SK-N-SH (cell line): ENCODE measurements around the gene ACSL3. TPM values are rescaled to one million over a fixed set of nuclear protein-coding genes. Genes with fewer than 3 reads are reported as not detected.

Source experiments
- CTCF ChIA-PET: fragments of 300-600, 350-600 bp; formaldehyde crosslinking; extraction: SDS; loops from one replicate; lab custom pipeline; 2021; lab: Yijun Ruan, JAX
- POLR2A ChIA-PET: fragments of 350-600 bp; sonication (Branson Sonifier 250); formaldehyde crosslinking; extraction: SDS; loops from one replicate; lab custom pipeline; 2020; ENCODE audit warnings: antibody characterized with exemption, inconsistent platforms; lab: Yijun Ruan, JAX
- DNase-seq: peaks from one replicate; pipeline ENCODE4 v3.0.0; 2012
- H2AFZ ChIP-seq: fragments of 200-600 bp; sonication (generic); 2 replicates; pipeline ENCODE4 v1.8.1; 2016; ENCODE audit warnings: antibody characterized with exemption, mild to moderate bottlenecking, low read depth
- H3F3A ChIP-seq: fragments of 200-600 bp; sonication (generic); replicated peaks from 2 replicates; pipeline ENCODE3; 2016; ENCODE audit warnings: antibody characterized with exemption, mild to moderate bottlenecking; ENCODE audit not compliant: insufficient read depth
- H3K27ac ChIP-seq, 2 experiments: fragments of 200-500 bp in 1 of 2; fragments of 200-600 bp in 1 of 2; sonication (Bioruptor generic) in 1 of 2; sonication (generic), shearing (Covaris generic) in 1 of 2; 2 replicates each; pipeline versions ENCODE4 v1.5.1 to v1.6.1; 2014 to 2016; ENCODE audit warnings: low read depth in 2 of 2, inconsistent platforms in 1 of 2, low read length in 1 of 2, mild to moderate bottlenecking in 1 of 2, mixed read lengths in 1 of 2
- H3K27me3 ChIP-seq: fragments of 200-600 bp; sonication (generic), shearing (Covaris generic); 2 replicates; pipeline ENCODE4 v1.6.1; 2016; ENCODE audit warnings: mixed run types; ENCODE audit not compliant: insufficient read depth
- H3K36me3 ChIP-seq, 2 experiments: fragments of 200-500 bp in 1 of 2; fragments of 200-600 bp in 1 of 2; sonication (Bioruptor generic) in 1 of 2; sonication (generic) in 1 of 2; replicated peaks in 1 of 2; 2 replicates each; pipeline versions ENCODE3 to v1.5.1; 2014 to 2016; ENCODE audit warnings: low read length in 1 of 2, mild to moderate bottlenecking in 1 of 2; ENCODE audit not compliant: insufficient read depth in 2 of 2, control insufficient read depth in 1 of 2
- H3K4me1 ChIP-seq, 2 experiments: fragments of 200-500 bp in 1 of 2; fragments of 200-600 bp in 1 of 2; sonication (Bioruptor generic) in 1 of 2; sonication (generic), shearing (Covaris generic) in 1 of 2; 2 replicates each; pipeline versions ENCODE4 v1.5.1 to v1.6.1; 2014 to 2016; ENCODE audit warnings: low read depth in 1 of 2, low read length in 1 of 2, mixed run types in 1 of 2; ENCODE audit not compliant: insufficient read depth in 2 of 2, control insufficient read depth in 1 of 2
- H3K4me2 ChIP-seq: fragments of 200-600 bp; sonication (generic), shearing (Covaris generic); 2 replicates; pipeline ENCODE4 v1.6.1; 2017; ENCODE audit warnings: mixed run types
- H3K4me3 ChIP-seq, 2 experiments: fragments of 200-500 bp in 1 of 2; fragments of 200-600 bp in 1 of 2; sonication (Bioruptor generic) in 1 of 2; sonication (generic), shearing (Covaris generic) in 1 of 2; 2 replicates each; pipeline versions ENCODE4 v1.5.1 to v1.8.1; 2014 to 2016; ENCODE audit warnings: low read depth in 2 of 2, inconsistent platforms in 1 of 2, low read length in 1 of 2, mild to moderate bottlenecking in 1 of 2, mixed read lengths in 1 of 2, moderate library complexity in 1 of 2
- H3K79me2 ChIP-seq: fragments of 200-600 bp; sonication (generic); 2 replicates; pipeline ENCODE4 v1.8.1; 2017; ENCODE audit warnings: mild to moderate bottlenecking; ENCODE audit not compliant: insufficient read depth
- H3K9ac ChIP-seq: fragments of 200-600 bp; sonication (generic); 2 replicates; pipeline ENCODE4 v1.6.1; 2017; ENCODE audit warnings: mixed run types
- H3K9me2 ChIP-seq: fragments of 200-600 bp; sonication (generic); 2 replicates; pipeline ENCODE4 v1.6.1; 2017; ENCODE audit warnings: mixed run types
- H3K9me3 ChIP-seq: fragments of 200-600 bp; sonication (generic); 2 replicates; pipeline ENCODE4 v1.6.1; 2017; ENCODE audit warnings: mixed run types, mild to moderate bottlenecking, moderate library complexity
- H4K20me1 ChIP-seq: fragments of 200-600 bp; sonication (generic); 2 replicates; pipeline ENCODE4 v1.6.1; 2017; ENCODE audit warnings: mild to moderate bottlenecking, mixed run types; ENCODE audit not compliant: insufficient read depth
- ELF1 ChIP-seq: IDR thresholded peaks from 2 replicates; pipeline ENCODE4 v1.4.0; 2012
- GABPA ChIP-seq: IDR thresholded peaks from 2 replicates; pipeline ENCODE4 v1.4.0; 2012; ENCODE audit warnings: low read depth, mild to moderate bottlenecking
- IRF3 ChIP-seq: fragments of 150-350 bp; IDR thresholded peaks from 2 replicates; pipeline ENCODE4 v1.6.1; 2016; ENCODE audit warnings: mild to moderate bottlenecking, low read depth, low read length
- JUND ChIP-seq: IDR thresholded peaks from 2 replicates; pipeline ENCODE4 v1.4.0; 2012
- POLR2AphosphoS5 ChIP-seq: IDR thresholded peaks from 2 replicates; pipeline ENCODE4 v1.6.1; 2012; ENCODE audit warnings: low read depth, low read length
- RXRA ChIP-seq: IDR thresholded peaks from 2 replicates; pipeline ENCODE4 v1.4.0; 2012; ENCODE audit warnings: low read depth, mild to moderate bottlenecking, borderline replicate concordance
- SIN3A ChIP-seq: IDR thresholded peaks from 2 replicates; pipeline ENCODE4 v1.6.1; 2012; ENCODE audit warnings: low read depth, mild to moderate bottlenecking, low read length, moderate library complexity, borderline replicate concordance
- TCF12 ChIP-seq: IDR thresholded peaks from 2 replicates; pipeline ENCODE4 v1.4.0; 2012
- USF1 ChIP-seq: IDR thresholded peaks from 2 replicates; pipeline ENCODE4 v1.4.0; 2012; ENCODE audit warnings: low read depth, borderline replicate concordance
- WGBS: methylation state at CpG from one replicate; pipeline ENCODE4 v1.1.6; 2017; ENCODE audit warnings: low lambda C conversion rate; 5-methylcytosine and 5-hydroxymethylcytosine counted together
- polyA plus RNA-seq, 3 experiments: library from polyadenylated mRNA; depleted of rRNA; stranded (reverse); fragments of >200 nt; gene quantifications; 2 replicates each; pipeline ENCODE4 v1.2.3, GENCODE V29; 2012
- TF ChIP-seq, protein P1 (sequence below): IDR thresholded peaks from 2 replicates; pipeline ENCODE4 v1.6.1; 2012; ENCODE audit warnings: mild to moderate bottlenecking, low read depth, low read length, moderate library complexity
- TF ChIP-seq, protein P2 (sequence below): IDR thresholded peaks from 2 replicates; pipeline ENCODE4 v1.4.0; 2012; ENCODE audit warnings: low read depth

ACSL3 gene
- polyA plus RNA-seq, 1 of the 3 experiments (the other 2 are of a cell fraction) = 15.7 TPM

DNA sequence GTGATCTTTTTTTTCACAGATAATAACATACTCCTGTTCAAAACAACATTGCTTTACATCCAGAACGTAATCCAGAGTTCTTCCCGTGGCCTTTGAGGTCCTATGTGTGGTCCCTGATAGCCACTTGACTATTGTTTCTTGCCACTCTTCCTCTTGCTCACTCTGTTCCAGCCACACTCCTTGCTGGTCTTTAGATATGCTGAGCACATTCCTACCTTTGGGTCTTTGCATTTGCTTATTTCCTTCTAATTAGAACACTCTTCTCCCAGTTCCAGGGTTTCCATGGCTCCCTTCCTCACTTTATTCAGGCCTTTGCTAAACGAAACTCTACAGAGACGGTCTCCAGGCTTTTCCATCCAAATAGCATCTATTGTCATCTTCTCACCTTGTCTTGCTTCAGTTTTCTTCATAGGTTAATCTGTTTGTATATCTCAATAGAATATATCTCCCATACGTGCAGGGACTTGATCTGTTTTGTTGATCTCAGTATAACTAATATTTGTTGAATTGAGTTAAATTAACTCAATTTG, 59.9 kb downstream of the ACSL3 start:
- Histone ChIP-seq H3K9me2 (no peaks in the 10 kb centered on the region), H3K4me2 (no peak overlapping the region), H3K9me3 (no peaks in the 10 kb centered on the region), H3K36me3 (peaks cover 43 to 54% of the 10 kb centered on the region in 2 experiments), H3K79me2 (no peaks in the 10 kb centered on the region; the same call in 1 of the 2 replicates), H4K20me1 (no peaks in the 10 kb centered on the region), H3F3A (no peaks in the 10 kb centered on the region), H3K4me1 (peaks cover 2 to 9% of the 10 kb centered on the region in 2 experiments; a peak in 3 of 4 replicates), H2AFZ (no peak overlapping the region), H3K9ac (no peak overlapping the region)
- ChIA-PET POLR2A (no interaction called here), CTCF (interaction anchor here (1.1 to 4.1 kb wide), 2 partner anchors 230 to 878 kb away, joined by 3 to 18 read pairs; no protein-coding TSS in a partner anchor)
- 92% methylated on average over 5 of the region's 5 CpGs for WGBS
- no peak for TF ChIP-seq POLR2AphosphoS5
- TF ChIP-seq, all 33 proteins: peak for 0
- peak overlapping the region in 1 of 2 experiments; percentile 68; a peak in 1 of 4 replicates for H3K27ac ChIP-seq
- H3K4me3 ChIP-seq = no peak overlapping the region
- H3K27me3 ChIP-seq = no peaks in the 10 kb centered on the region
- no peak for DNase-seq

DNA sequence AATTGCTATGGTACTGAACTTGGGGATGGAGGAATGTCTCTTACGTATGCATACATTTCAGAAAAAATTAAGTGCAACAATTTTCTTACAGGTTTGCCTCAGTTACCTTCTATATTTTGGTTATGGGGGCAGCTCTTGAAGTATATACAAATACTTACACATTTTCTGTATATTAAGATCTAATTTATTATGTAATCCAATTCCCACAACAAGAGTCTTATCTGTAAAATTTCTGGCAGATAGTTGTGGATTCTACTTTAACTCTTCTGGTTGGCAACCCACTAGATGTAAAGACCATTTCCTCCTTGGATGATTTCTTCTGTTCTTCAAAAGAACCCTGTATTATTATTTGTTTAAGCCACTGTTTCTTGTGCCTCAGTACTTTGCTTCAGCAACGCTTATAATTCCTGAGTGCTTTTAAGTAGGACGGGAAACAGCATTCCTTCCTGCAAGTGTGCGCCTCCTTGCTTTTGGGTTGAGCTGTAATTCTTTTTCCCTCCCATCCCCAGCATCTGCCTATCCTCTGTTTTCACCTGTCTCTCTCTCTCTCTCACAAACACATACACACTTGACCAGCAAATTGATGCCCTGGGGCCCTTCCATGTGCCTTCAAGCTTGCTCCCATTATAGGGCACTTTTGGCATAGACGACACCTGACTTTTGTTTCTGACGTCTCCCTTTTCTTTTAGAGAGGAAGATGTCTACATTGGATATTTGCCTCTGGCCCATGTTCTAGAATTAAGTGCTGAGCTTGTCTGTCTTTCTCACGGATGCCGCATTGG, 61.4 kb downstream of the ACSL3 start:
- WGBS = 96% methylated on average over 8 of the region's 8 CpGs
- Histone ChIP-seq H3K9me2 (no peaks in the 10 kb centered on the region), H3K4me3 (no peak overlapping the region), H3K4me2 (no peak overlapping the region), H3K79me2 (no peaks in the 10 kb centered on the region), H3K27ac (no peak overlapping the region; a peak in 1 of 4 replicates), H3K4me1 (peaks cover 2 to 9% of the 10 kb centered on the region in 2 experiments; a peak in 3 of 4 replicates), H3K27me3 (no peaks in the 10 kb centered on the region), H3K9ac (no peak overlapping the region), H3F3A (no peaks in the 10 kb centered on the region), H2AFZ (no peak overlapping the region), H3K9me3 (no peaks in the 10 kb centered on the region), H3K36me3 (peaks cover 47 to 55% of the 10 kb centered on the region in 2 experiments), H4K20me1 (no peaks in the 10 kb centered on the region)
- no peak for TF ChIP-seq POLR2AphosphoS5
- no peak for TF ChIP-seq ELF1
- TF ChIP-seq IRF3 = no peak
- no peak for TF ChIP-seq JUND
- TF ChIP-seq GABPA = no peak
- TF ChIP-seq TCF12 = no peak
- TF ChIP-seq, protein P1, sequence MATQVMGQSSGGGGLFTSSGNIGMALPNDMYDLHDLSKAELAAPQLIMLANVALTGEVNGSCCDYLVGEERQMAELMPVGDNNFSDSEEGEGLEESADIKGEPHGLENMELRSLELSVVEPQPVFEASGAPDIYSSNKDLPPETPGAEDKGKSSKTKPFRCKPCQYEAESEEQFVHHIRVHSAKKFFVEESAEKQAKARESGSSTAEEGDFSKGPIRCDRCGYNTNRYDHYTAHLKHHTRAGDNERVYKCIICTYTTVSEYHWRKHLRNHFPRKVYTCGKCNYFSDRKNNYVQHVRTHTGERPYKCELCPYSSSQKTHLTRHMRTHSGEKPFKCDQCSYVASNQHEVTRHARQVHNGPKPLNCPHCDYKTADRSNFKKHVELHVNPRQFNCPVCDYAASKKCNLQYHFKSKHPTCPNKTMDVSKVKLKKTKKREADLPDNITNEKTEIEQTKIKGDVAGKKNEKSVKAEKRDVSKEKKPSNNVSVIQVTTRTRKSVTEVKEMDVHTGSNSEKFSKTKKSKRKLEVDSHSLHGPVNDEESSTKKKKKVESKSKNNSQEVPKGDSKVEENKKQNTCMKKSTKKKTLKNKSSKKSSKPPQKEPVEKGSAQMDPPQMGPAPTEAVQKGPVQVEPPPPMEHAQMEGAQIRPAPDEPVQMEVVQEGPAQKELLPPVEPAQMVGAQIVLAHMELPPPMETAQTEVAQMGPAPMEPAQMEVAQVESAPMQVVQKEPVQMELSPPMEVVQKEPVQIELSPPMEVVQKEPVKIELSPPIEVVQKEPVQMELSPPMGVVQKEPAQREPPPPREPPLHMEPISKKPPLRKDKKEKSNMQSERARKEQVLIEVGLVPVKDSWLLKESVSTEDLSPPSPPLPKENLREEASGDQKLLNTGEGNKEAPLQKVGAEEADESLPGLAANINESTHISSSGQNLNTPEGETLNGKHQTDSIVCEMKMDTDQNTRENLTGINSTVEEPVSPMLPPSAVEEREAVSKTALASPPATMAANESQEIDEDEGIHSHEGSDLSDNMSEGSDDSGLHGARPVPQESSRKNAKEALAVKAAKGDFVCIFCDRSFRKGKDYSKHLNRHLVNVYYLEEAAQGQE = no peak
- no peak for TF ChIP-seq RXRA
- no peak for TF ChIP-seq SIN3A
- TF ChIP-seq, protein P2, sequence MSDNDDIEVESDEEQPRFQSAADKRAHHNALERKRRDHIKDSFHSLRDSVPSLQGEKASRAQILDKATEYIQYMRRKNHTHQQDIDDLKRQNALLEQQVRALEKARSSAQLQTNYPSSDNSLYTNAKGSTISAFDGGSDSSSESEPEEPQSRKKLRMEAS = no peak
- TF ChIP-seq USF1 = no peak
- ChIA-PET CTCF (interaction anchor here (1.1 to 4.1 kb wide), 5 partner anchors 17 to 876 kb away, joined by 3 to 18 read pairs (median 5); no protein-coding TSS in a partner anchor), POLR2A (no interaction called here)
- DNase-seq = no peak
